OCI-LY1 (cell line): Measurements from ENCODE around the gene ATIC.

Experiments used
- H2AFZ ChIP-seq: fragments of 200-600 bp; sonication (generic), shearing (Covaris generic); 2 replicates; pipeline ENCODE4 v1.6.0; 2014; ENCODE audit warnings: antibody characterized with exemption, mild to moderate bottlenecking, low read length
- H3F3A ChIP-seq: fragments of 200-600 bp; sonication (generic), shearing (Covaris generic); 2 replicates; pipeline ENCODE4 v1.6.0; 2014; ENCODE audit warnings: mild to moderate bottlenecking, antibody characterized with exemption, low read length, moderate library complexity; ENCODE audit not compliant: insufficient read depth
- H3K27ac ChIP-seq: fragments of 200-600 bp; sonication (generic); 2 replicates; pipeline ENCODE4 v1.5.1; 2014; ENCODE audit warnings: low read length, mixed run types, mild to moderate bottlenecking, low read depth; ENCODE audit not compliant: poor library complexity, severe bottlenecking
- H3K27me3 ChIP-seq: fragments of 200-600 bp; sonication (generic); 2 replicates; pipeline ENCODE4 v1.6.0; 2014; ENCODE audit warnings: antibody characterized with exemption, mild to moderate bottlenecking, low read length, moderate library complexity; ENCODE audit not compliant: insufficient read depth
- H3K36me3 ChIP-seq: fragments of 200-600 bp; sonication (generic); 2 replicates; pipeline ENCODE4 v1.6.1; 2014; ENCODE audit warnings: mild to moderate bottlenecking, antibody characterized with exemption, low read length, moderate library complexity, mixed read lengths; ENCODE audit not compliant: insufficient read depth
- H3K4me1 ChIP-seq: fragments of 200-600 bp; sonication (generic); 2 replicates; pipeline ENCODE4 v1.5.1; 2014; ENCODE audit warnings: mild to moderate bottlenecking, low read length, moderate library complexity; ENCODE audit not compliant: insufficient read depth, severe bottlenecking
- H3K4me2 ChIP-seq: fragments of 200-600 bp; sonication (generic), shearing (Covaris generic); 2 replicates; pipeline ENCODE4 v1.6.1; 2014; ENCODE audit warnings: low read length
- H3K4me3 ChIP-seq: fragments of 200-600 bp; sonication (generic); 2 replicates; pipeline ENCODE4 v1.5.1; 2014; ENCODE audit warnings: low read length, low read depth, mild to moderate bottlenecking, mixed read lengths; ENCODE audit not compliant: poor library complexity, severe bottlenecking
- H3K79me2 ChIP-seq: fragments of 200-600 bp; shearing (Covaris generic); 2 replicates; pipeline ENCODE4 v1.6.1; 2016; ENCODE audit warnings: mixed run types, low read length, mixed read lengths; ENCODE audit not compliant: insufficient read depth
- H3K9ac ChIP-seq: fragments of 200-600 bp; sonication (generic), shearing (Covaris generic); 2 replicates; pipeline ENCODE4 v1.6.1; 2014; ENCODE audit warnings: mild to moderate bottlenecking, low read length, mixed read lengths
- H3K9me2 ChIP-seq: fragments of 200-600 bp; sonication (generic), shearing (Covaris generic); 2 replicates; pipeline ENCODE4 v1.6.1; 2014; ENCODE audit warnings: low read depth, mild to moderate bottlenecking, low read length, mixed read lengths
- H3K9me3 ChIP-seq: fragments of 200-600 bp; shearing (Covaris generic); 2 replicates; pipeline ENCODE4 v1.6.1; 2014; ENCODE audit warnings: low read length, mixed read lengths
- H4K20me1 ChIP-seq: fragments of 200-600 bp; sonication (generic), shearing (Covaris generic); 2 replicates; pipeline ENCODE4 v1.6.0; 2016; ENCODE audit warnings: mild to moderate bottlenecking, low read length; ENCODE audit not compliant: insufficient read depth
- EZH2 ChIP-seq: fragments of 200-600 bp; sonication (generic), shearing (Covaris generic); IDR thresholded peaks from 2 replicates; pipeline ENCODE4 v1.8.0; 2017; ENCODE audit warnings: borderline replicate concordance, mixed run types, mild to moderate bottlenecking, antibody characterized with exemption, low read length, moderate library complexity, mixed read lengths
- TF ChIP-seq, protein P1 (sequence below): fragments of 200-600 bp; sonication (generic), shearing (Covaris generic); IDR thresholded peaks from 2 replicates; pipeline ENCODE4 v1.5.1; 2017; ENCODE audit warnings: mild to moderate bottlenecking, antibody characterized with exemption, low read length, moderate library complexity, mixed read lengths

Gene ATIC

DNA sequence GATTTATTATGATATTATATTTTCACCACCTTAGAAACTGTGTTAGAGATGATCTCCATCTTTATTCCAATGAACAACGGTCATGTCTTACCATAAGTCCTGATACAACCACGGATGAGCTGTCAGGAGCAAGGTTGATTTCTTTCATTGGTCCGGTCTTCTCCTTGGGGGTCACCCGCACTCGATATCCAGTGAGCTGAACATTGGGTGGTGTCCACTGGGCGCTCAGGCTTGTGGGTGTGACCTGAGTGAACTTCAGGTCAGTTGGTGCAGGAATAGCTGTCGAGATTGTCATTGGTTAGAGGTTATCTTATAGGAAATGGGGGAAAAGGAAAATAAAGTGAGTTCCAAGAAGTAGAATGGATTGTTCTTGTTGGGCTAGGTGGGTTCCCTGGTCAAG, 67.2 kb downstream of the ATIC start:
- no peak overlapping the region for H3K4me3 ChIP-seq
- H3K9me3 ChIP-seq: no peaks in the 10 kb centered on the region
- H4K20me1 ChIP-seq: no peaks in the 10 kb centered on the region
- H3K27me3 ChIP-seq: no peaks in the 10 kb centered on the region
- no peaks in the 10 kb centered on the region for H3F3A ChIP-seq
- no peak overlapping the region for H2AFZ ChIP-seq
- no peaks in the 10 kb centered on the region for H3K79me2 ChIP-seq
- no peaks in the 10 kb centered on the region for H3K4me1 ChIP-seq
- no peaks in the 10 kb centered on the region for H3K9me2 ChIP-seq
- peaks cover 9% of the 10 kb centered on the region for H3K36me3 ChIP-seq
- no peak overlapping the region for H3K9ac ChIP-seq
- no peak overlapping the region for H3K27ac ChIP-seq
- H3K4me2 ChIP-seq: no peak overlapping the region
- TF ChIP-seq, protein P1, sequence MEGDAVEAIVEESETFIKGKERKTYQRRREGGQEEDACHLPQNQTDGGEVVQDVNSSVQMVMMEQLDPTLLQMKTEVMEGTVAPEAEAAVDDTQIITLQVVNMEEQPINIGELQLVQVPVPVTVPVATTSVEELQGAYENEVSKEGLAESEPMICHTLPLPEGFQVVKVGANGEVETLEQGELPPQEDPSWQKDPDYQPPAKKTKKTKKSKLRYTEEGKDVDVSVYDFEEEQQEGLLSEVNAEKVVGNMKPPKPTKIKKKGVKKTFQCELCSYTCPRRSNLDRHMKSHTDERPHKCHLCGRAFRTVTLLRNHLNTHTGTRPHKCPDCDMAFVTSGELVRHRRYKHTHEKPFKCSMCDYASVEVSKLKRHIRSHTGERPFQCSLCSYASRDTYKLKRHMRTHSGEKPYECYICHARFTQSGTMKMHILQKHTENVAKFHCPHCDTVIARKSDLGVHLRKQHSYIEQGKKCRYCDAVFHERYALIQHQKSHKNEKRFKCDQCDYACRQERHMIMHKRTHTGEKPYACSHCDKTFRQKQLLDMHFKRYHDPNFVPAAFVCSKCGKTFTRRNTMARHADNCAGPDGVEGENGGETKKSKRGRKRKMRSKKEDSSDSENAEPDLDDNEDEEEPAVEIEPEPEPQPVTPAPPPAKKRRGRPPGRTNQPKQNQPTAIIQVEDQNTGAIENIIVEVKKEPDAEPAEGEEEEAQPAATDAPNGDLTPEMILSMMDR: no peak
- TF ChIP-seq EZH2: no peak

DNA sequence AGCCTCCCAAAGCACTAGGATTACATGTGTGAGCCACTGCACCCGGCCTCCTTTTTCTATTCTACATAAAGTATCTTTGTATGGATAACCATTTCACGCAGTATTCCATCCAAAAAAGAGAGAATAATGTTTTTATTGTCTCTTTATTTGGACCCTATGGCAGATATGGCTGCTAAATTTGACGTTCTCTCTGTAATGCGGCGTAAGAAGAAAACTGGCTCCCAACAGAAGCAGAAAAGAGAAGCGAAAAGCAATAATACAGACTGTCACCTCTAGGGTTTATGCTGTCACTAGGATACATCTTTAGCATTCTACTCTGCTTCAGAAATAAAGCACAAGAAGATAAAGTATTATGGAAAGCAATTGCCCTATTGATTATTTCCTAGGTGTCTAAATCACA, 68.1 kb downstream of the ATIC start:
- no peaks in the 10 kb centered on the region for H4K20me1 ChIP-seq
- H3K9ac ChIP-seq: no peak overlapping the region
- H3K9me2 ChIP-seq: no peaks in the 10 kb centered on the region
- peaks cover under 1% of the 10 kb centered on the region; the same call in 1 of the 2 replicates for H3K36me3 ChIP-seq
- no peaks in the 10 kb centered on the region for H3F3A ChIP-seq
- no peaks in the 10 kb centered on the region for H3K9me3 ChIP-seq
- H2AFZ ChIP-seq: no peak overlapping the region
- TF ChIP-seq, protein P1: no peak
- TF ChIP-seq EZH2: no peak
- H3K27ac ChIP-seq: no peak overlapping the region
- H3K27me3 ChIP-seq: no peaks in the 10 kb centered on the region
- no peaks in the 10 kb centered on the region for H3K79me2 ChIP-seq
- no peak overlapping the region for H3K4me3 ChIP-seq
- no peak overlapping the region for H3K4me2 ChIP-seq
- H3K4me1 ChIP-seq: no peaks in the 10 kb centered on the region

DNA sequence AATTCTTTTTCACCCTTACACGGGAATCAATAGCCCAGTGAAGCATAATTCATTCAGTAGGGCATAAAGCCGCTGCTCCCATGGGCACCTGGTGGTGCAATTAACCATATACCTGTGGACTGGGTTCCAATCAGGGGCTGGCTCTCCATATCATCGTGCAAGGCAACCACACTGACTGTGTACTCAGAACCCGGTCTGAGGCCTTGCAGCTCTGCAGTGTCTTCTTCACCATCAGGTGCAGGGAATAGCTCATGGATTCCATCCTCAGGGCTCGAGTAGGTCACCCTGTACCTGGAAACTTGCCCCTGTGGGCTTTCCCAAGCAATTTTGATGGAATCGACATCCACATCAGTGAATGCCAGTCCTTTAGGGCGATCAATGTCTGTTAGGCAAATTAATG, 68.8 kb downstream of the ATIC start:
- H3K9me3 ChIP-seq: no peaks in the 10 kb centered on the region
- H4K20me1 ChIP-seq: no peaks in the 10 kb centered on the region
- no peak overlapping the region for H3K4me2 ChIP-seq
- TF ChIP-seq, protein P1: no peak
- TF ChIP-seq EZH2: no peak
- H3K27me3 ChIP-seq: no peaks in the 10 kb centered on the region
- H3K4me3 ChIP-seq: no peak overlapping the region
- H3F3A ChIP-seq: no peaks in the 10 kb centered on the region
- H3K36me3 ChIP-seq: no peaks in the 10 kb centered on the region
- H2AFZ ChIP-seq: no peak overlapping the region
- no peaks in the 10 kb centered on the region for H3K79me2 ChIP-seq
- no peaks in the 10 kb centered on the region for H3K4me1 ChIP-seq
- no peak overlapping the region for H3K9ac ChIP-seq
- no peaks in the 10 kb centered on the region for H3K9me2 ChIP-seq
- no peak overlapping the region for H3K27ac ChIP-seq
